Measurements from ENCODE around the gene CDYL2. TPM values are rescaled to one million over a fixed set of nuclear protein-coding genes. Genes with fewer than 3 reads are reported as not detected.

Gene CDYL2
- total RNA-seq, 1 donor from 2014 or later, result 4.5 TPM

- no peaks in the 10 kb centered on the region for H3K4me1 Mint-ChIP-seq
- peaks cover 10% of the 10 kb centered on the region for H3K9me3 Mint-ChIP-seq
- no peak for DNase-seq (ENCODE audit: low read depth, low spot score)
- peaks cover 10% of the 10 kb centered on the region for H3K27me3 Mint-ChIP-seq (ENCODE audit: low read depth)
- TF ChIP-seq CTCF (conservative IDR thresholded peaks at IDR 0.05), result no peak
- no peak overlapping the region for H3K4me3 Mint-ChIP-seq
- peaks cover 8% of the 10 kb centered on the region for H3K36me3 Mint-ChIP-seq (ENCODE audit: low read depth)
- H3K27ac Mint-ChIP-seq (ENCODE audit: unreplicated experiment), result no peak overlapping the region
Measured at GRCh38 chr16:80601182-80601581, 203.2 kb downstream of the CDYL2 start.

GRCh38 chr16:80599466-80599865 lies 204.9 kb downstream of the CDYL2 start:
- DNase-seq (ENCODE audit: low read depth, low spot score), result no peak
- H3K9me3 Mint-ChIP-seq, result peaks cover 12% of the 10 kb centered on the region
- no peak for TF ChIP-seq CTCF (conservative IDR thresholded peaks at IDR 0.05)
- H3K4me3 Mint-ChIP-seq, result no peak overlapping the region
- no peaks in the 10 kb centered on the region for H3K4me1 Mint-ChIP-seq
- peaks cover 11% of the 10 kb centered on the region for H3K36me3 Mint-ChIP-seq (ENCODE audit: low read depth)
- no peak overlapping the region for H3K27ac Mint-ChIP-seq (ENCODE audit: unreplicated experiment)
- H3K27me3 Mint-ChIP-seq (ENCODE audit: low read depth), result peaks cover 19% of the 10 kb centered on the region

- peaks cover 12% of the 10 kb centered on the region for H3K9me3 Mint-ChIP-seq
- peaks cover 11% of the 10 kb centered on the region for H3K36me3 Mint-ChIP-seq (ENCODE audit: low read depth)
- DNase-seq (ENCODE audit: low read depth, low spot score), result no peak
Measured at GRCh38 chr16:80596507-80597207, 207.7 kb downstream of the CDYL2 start.

GRCh38 chr16:80594756-80595155 lies 209.6 kb downstream of the CDYL2 start:
- Mint-ChIP-seq H3K27ac (ENCODE audit: unreplicated experiment) (no peak overlapping the region), H3K4me3 (no peak overlapping the region), H3K27me3 (ENCODE audit: low read depth) (peaks cover 25% of the 10 kb centered on the region), H3K36me3 (ENCODE audit: low read depth) (peaks cover 11% of the 10 kb centered on the region), H3K9me3 (peaks cover 12% of the 10 kb centered on the region), H3K4me1 (no peaks in the 10 kb centered on the region)
- TF ChIP-seq CTCF (conservative IDR thresholded peaks at IDR 0.05), result no peak
- no peak for DNase-seq (ENCODE audit: low read depth, low spot score)

More at GRCh38 chr16:80596507-80597207, 207.7 kb downstream of the CDYL2 start:
- Mint-ChIP-seq H3K4me1 (no peaks in the 10 kb centered on the region), H3K4me3 (no peak overlapping the region), H3K27me3 (ENCODE audit: low read depth) (peaks cover 25% of the 10 kb centered on the region), H3K27ac (ENCODE audit: unreplicated experiment) (no peak overlapping the region)
- TF ChIP-seq CTCF (conservative IDR thresholded peaks at IDR 0.05), result no peak

- peaks cover 12% of the 10 kb centered on the region for H3K9me3 Mint-ChIP-seq
- H3K27ac Mint-ChIP-seq (ENCODE audit: unreplicated experiment), result no peak overlapping the region
- H3K4me1 Mint-ChIP-seq, result no peaks in the 10 kb centered on the region
- peaks cover 22% of the 10 kb centered on the region for H3K27me3 Mint-ChIP-seq (ENCODE audit: low read depth)
- no peak for DNase-seq (ENCODE audit: low read depth, low spot score)
- no peak overlapping the region for H3K4me3 Mint-ChIP-seq
- TF ChIP-seq CTCF (conservative IDR thresholded peaks at IDR 0.05), result no peak
- peaks cover 11% of the 10 kb centered on the region for H3K36me3 Mint-ChIP-seq (ENCODE audit: low read depth)
Measured at GRCh38 chr16:80592273-80592672, 212.1 kb downstream of the CDYL2 start.

All from neural crest cell (in vitro differentiated cells).